Neural progenitor cell (in vitro differentiated cells): ENCODE measurements around the gene S100A16. TPM values are rescaled to one million over a fixed set of nuclear protein-coding genes. Genes with fewer than 3 reads are reported as not detected.
A peak's percentile ranks its signal among the peaks of the same experiment; 100 is the strongest.

Source experiments
- DNase-seq: peaks from one replicate; pipeline ENCODE4 v3.0.0-alpha.2; 2016; ENCODE audit warnings: low spot score
- H2AFZ ChIP-seq: fragments of 200-600 bp; sonication (generic); replicated peaks from 2 replicates; pipeline ENCODE4 v1.6.1; 2016; ENCODE audit warnings: antibody characterized with exemption
- H3F3A ChIP-seq: fragments of 200-600 bp; sonication (generic); 2 replicates; pipeline ENCODE4 v1.6.1; 2016; ENCODE audit warnings: antibody characterized with exemption, low read depth
- H3K27ac ChIP-seq: fragments of 200-600 bp; sonication (generic); 2 replicates; pipeline ENCODE4 v1.5.1; 2016; ENCODE audit warnings: mild to moderate bottlenecking
- H3K27me3 ChIP-seq: fragments of 200-600 bp; sonication (generic); 2 replicates; pipeline ENCODE4 v1.6.1; 2016; ENCODE audit warnings: mild to moderate bottlenecking, moderate library complexity
- H3K36me3 ChIP-seq: fragments of 200-600 bp; sonication (generic); 2 replicates; pipeline ENCODE4 v1.5.1; 2016
- H3K4me1 ChIP-seq: fragments of 200-600 bp; sonication (generic); 2 replicates; pipeline ENCODE4 v1.6.1; 2016; ENCODE audit warnings: mixed run types
- H3K4me2 ChIP-seq: fragments of 200-600 bp; sonication (generic); 2 replicates; pipeline ENCODE4 v1.6.1; 2016
- H3K4me3 ChIP-seq: fragments of 200-600 bp; sonication (generic); 2 replicates; pipeline ENCODE4 v1.5.1; 2016
- H3K79me2 ChIP-seq: fragments of 200-600 bp; sonication (generic); 2 replicates; pipeline ENCODE4 v1.6.1; 2016; ENCODE audit warnings: low read depth
- H3K9ac ChIP-seq: fragments of 200-600 bp; sonication (generic); 2 replicates; pipeline ENCODE4 v1.6.1; 2016
- H3K9me3 ChIP-seq: fragments of 200-600 bp; sonication (generic); 2 replicates; pipeline ENCODE4 v1.5.1; 2016; ENCODE audit warnings: low read depth
- H4K20me1 ChIP-seq: fragments of 200-600 bp; sonication (generic); 2 replicates; pipeline ENCODE4 v1.6.1; 2016; ENCODE audit warnings: low read depth
- H3K27ac Mint-ChIP-seq: 3 replicates; pipeline ENCODE4 v1.8.0; 2021; ENCODE audit warnings: mixed read lengths
- H3K27me3 Mint-ChIP-seq: 2 replicates; pipeline ENCODE4 v1.8.0; 2022; ENCODE audit warnings: low read depth, mild to moderate bottlenecking, inconsistent platforms, moderate library complexity, mixed read lengths; ENCODE audit not compliant: insufficient read depth
- H3K36me3 Mint-ChIP-seq: 3 replicates; pipeline ENCODE4 v1.8.0; 2021; ENCODE audit warnings: mixed read lengths
- H3K4me1 Mint-ChIP-seq: 3 replicates; pipeline ENCODE4 v1.8.0; 2021; ENCODE audit warnings: mixed read lengths
- H3K4me3 Mint-ChIP-seq: 3 replicates; pipeline ENCODE4 v1.8.0; 2021; ENCODE audit warnings: mild to moderate bottlenecking, moderate library complexity, mixed read lengths
- H3K9me3 Mint-ChIP-seq: 3 replicates; pipeline ENCODE4 v1.8.0; 2020; ENCODE audit warnings: mixed read lengths
- EZH2 ChIP-seq: fragments of 200-600 bp; sonication (generic); IDR thresholded peaks from 2 replicates; pipeline ENCODE4 v1.6.1; 2017; ENCODE audit warnings: antibody characterized with exemption, mild to moderate bottlenecking, moderate library complexity
- EZH2phosphoT487 ChIP-seq: fragments of 200-600 bp; sonication (generic); IDR thresholded peaks from 2 replicates; pipeline ENCODE4 v1.6.1; 2017; ENCODE audit warnings: antibody characterized with exemption
- total RNA-seq: library from RNA; depleted of rRNA; stranded (reverse); fragments of >200 nt; gene quantifications from 2 replicates; pipeline ENCODE4 v1.2.3, GENCODE V29; 2015; ENCODE audit warnings: low replicate concordance
- TF ChIP-seq, protein P1 (sequence below): fragments of 200-600 bp; sonication (generic); IDR thresholded peaks from 2 replicates; pipeline ENCODE4 v1.5.1; 2017; ENCODE audit warnings: antibody characterized with exemption, mild to moderate bottlenecking

S100A16 gene
- total RNA-seq, 1 donor from 2014 or later: 13.1 TPM

- peaks cover 20% of the 10 kb centered on the region for H4K20me1 ChIP-seq
- no peak for DNase-seq
- Mint-ChIP-seq H3K4me3 (no peak overlapping the region), H3K4me1 (peaks cover 39% of the 10 kb centered on the region), H3K27ac (peak overlapping the region; percentile 35), H3K27me3 (peaks cover 9% of the 10 kb centered on the region), H3K36me3 (peaks cover 7% of the 10 kb centered on the region), H3K9me3 (no peaks in the 10 kb centered on the region)
- H3K4me3 ChIP-seq: no peak overlapping the region
- H3F3A ChIP-seq: peaks cover 9% of the 10 kb centered on the region
- H3K9ac ChIP-seq: no peak overlapping the region
- H3K27me3 ChIP-seq: no peaks in the 10 kb centered on the region
- no peak overlapping the region for H2AFZ ChIP-seq
- no peak overlapping the region for H3K4me2 ChIP-seq
- H3K27ac ChIP-seq: no peak overlapping the region
- H3K9me3 ChIP-seq: no peaks in the 10 kb centered on the region
- peaks cover 19% of the 10 kb centered on the region for H3K4me1 ChIP-seq
- no peak for TF ChIP-seq EZH2phosphoT487
- TF ChIP-seq, protein P1, sequence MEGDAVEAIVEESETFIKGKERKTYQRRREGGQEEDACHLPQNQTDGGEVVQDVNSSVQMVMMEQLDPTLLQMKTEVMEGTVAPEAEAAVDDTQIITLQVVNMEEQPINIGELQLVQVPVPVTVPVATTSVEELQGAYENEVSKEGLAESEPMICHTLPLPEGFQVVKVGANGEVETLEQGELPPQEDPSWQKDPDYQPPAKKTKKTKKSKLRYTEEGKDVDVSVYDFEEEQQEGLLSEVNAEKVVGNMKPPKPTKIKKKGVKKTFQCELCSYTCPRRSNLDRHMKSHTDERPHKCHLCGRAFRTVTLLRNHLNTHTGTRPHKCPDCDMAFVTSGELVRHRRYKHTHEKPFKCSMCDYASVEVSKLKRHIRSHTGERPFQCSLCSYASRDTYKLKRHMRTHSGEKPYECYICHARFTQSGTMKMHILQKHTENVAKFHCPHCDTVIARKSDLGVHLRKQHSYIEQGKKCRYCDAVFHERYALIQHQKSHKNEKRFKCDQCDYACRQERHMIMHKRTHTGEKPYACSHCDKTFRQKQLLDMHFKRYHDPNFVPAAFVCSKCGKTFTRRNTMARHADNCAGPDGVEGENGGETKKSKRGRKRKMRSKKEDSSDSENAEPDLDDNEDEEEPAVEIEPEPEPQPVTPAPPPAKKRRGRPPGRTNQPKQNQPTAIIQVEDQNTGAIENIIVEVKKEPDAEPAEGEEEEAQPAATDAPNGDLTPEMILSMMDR: no peak
- no peak for TF ChIP-seq EZH2
- peaks cover 4% of the 10 kb centered on the region for H3K36me3 ChIP-seq
- peaks cover 28% of the 10 kb centered on the region for H3K79me2 ChIP-seq
These were observed 18.4 kb upstream of the S100A16 start for GRCh38 chr1:153631047-153632022.

DNA sequence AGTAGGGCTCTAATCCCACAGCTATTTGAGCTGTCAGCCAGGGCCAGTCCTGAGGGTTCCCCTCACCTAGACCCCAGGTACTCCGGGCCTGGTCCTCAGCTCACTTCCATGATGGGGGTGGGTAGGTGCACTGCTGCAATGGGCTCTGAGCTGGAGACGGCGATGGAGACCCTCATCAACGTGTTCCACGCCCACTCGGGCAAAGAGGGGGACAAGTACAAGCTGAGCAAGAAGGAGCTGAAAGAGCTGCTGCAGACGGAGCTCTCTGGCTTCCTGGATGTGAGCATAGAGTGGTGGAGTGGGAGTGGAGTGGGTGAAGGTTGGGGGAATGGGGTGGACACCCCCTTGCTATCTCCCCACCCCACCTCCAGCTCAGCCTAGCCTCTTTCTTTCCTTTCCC lies 17.4 kb upstream of the S100A16 start:
- Mint-ChIP-seq H3K9me3 (no peaks in the 10 kb centered on the region), H3K36me3 (peaks cover 7% of the 10 kb centered on the region), H3K4me1 (peaks cover 43% of the 10 kb centered on the region), H3K4me3 (no peak overlapping the region), H3K27ac (no peak overlapping the region), H3K27me3 (peaks cover 9% of the 10 kb centered on the region)
- no peaks in the 10 kb centered on the region for H3K27me3 ChIP-seq
- H3K4me1 ChIP-seq: peaks cover 20% of the 10 kb centered on the region
- no peak overlapping the region for H2AFZ ChIP-seq
- no peaks in the 10 kb centered on the region for H3K9me3 ChIP-seq
- H4K20me1 ChIP-seq: peaks cover 11% of the 10 kb centered on the region
- no peak for DNase-seq
- TF ChIP-seq EZH2phosphoT487: no peak
- no peak for TF ChIP-seq EZH2
- TF ChIP-seq, protein P1: no peak
- H3K79me2 ChIP-seq: peaks cover 22% of the 10 kb centered on the region
- H3K9ac ChIP-seq: no peak overlapping the region
- no peak overlapping the region for H3K4me3 ChIP-seq
- H3K36me3 ChIP-seq: no peaks in the 10 kb centered on the region
- no peak overlapping the region for H3K27ac ChIP-seq
- no peak overlapping the region for H3K4me2 ChIP-seq
- peaks cover 6% of the 10 kb centered on the region for H3F3A ChIP-seq

- no peak for TF ChIP-seq EZH2phosphoT487
- no peak for TF ChIP-seq EZH2
- TF ChIP-seq, protein P1: no peak
- H3K4me3 ChIP-seq: no peak overlapping the region
- no peaks in the 10 kb centered on the region for H3K36me3 ChIP-seq
- H3K4me2 ChIP-seq: no peak overlapping the region
- H2AFZ ChIP-seq: no peak overlapping the region
- H3K9me3 ChIP-seq: no peaks in the 10 kb centered on the region
- peaks cover 41% of the 10 kb centered on the region for H3K4me1 Mint-ChIP-seq
- no peak overlapping the region for H3K27ac ChIP-seq
- H3K27ac Mint-ChIP-seq: no peak overlapping the region
- peaks cover 6% of the 10 kb centered on the region for H3F3A ChIP-seq
- H3K27me3 Mint-ChIP-seq: peaks cover 9% of the 10 kb centered on the region
- H3K4me1 ChIP-seq: peaks cover 16% of the 10 kb centered on the region
- no peaks in the 10 kb centered on the region for H3K27me3 ChIP-seq
- no peaks in the 10 kb centered on the region for H3K9me3 Mint-ChIP-seq
- peaks cover 18% of the 10 kb centered on the region for H3K79me2 ChIP-seq
- H3K4me3 Mint-ChIP-seq: no peak overlapping the region
- no peak overlapping the region for H3K9ac ChIP-seq
- H3K36me3 Mint-ChIP-seq: peaks cover 6% of the 10 kb centered on the region
- H4K20me1 ChIP-seq: peaks cover 6% of the 10 kb centered on the region
- DNase-seq: no peak
These were observed 17.0 kb upstream of the S100A16 start for GRCh38 chr1:153629971-153630370.
